PC-3 (cell line): ENCODE results near the gene PIGU. TPM values are rescaled to one million over a fixed set of nuclear protein-coding genes. Genes with fewer than 3 reads are reported as not detected.

ENCODE experiments used
- ATAC-seq: fragments of 200-7000 bp; cut with Tn5 transposase; 2 replicates; pipeline ENCODE4 v1.9.1; 2020; ENCODE audit warnings: mild to moderate bottlenecking, moderate library complexity
- BruUV-seq: library from RNA; stranded (reverse); fragments of 400-500 nt; replicated peaks from 2 replicates; lab custom pipeline; 2021; lab: Mats Ljungman, UMichigan
- CTCF ChIA-PET: fragments of 300-600 bp; sonication (Branson Sonifier 250); formaldehyde crosslinking; loops from one replicate; lab custom pipeline; 2022; ENCODE audit warnings: antibody characterized with exemption; lab: Charles Lee
- POLR2A ChIA-PET: fragments of 300-600 bp; sonication (Branson Sonifier 250); formaldehyde crosslinking; loops from one replicate; lab custom pipeline; 2022; ENCODE audit warnings: antibody characterized with exemption; ENCODE audit not compliant: unreplicated experiment; lab: Charles Lee
- DNase-seq: peaks from one replicate; pipeline ENCODE4 v3.0.0-alpha.2; 2015
- H2AFZ ChIP-seq: fragments of 300-600 bp; sonication (generic); 2 replicates; pipeline ENCODE4 v1.6.0; 2016; ENCODE audit warnings: antibody characterized with exemption, low read length
- H3F3A ChIP-seq: fragments of 300-600 bp; sonication (generic); one replicate; pipeline ENCODE4 v1.6.0; 2017; ENCODE audit warnings: antibody characterized with exemption, low read length, control low read depth, mild to moderate bottlenecking; ENCODE audit not compliant: unreplicated experiment
- H3K27ac ChIP-seq: fragments of 300-600 bp; sonication (generic); 2 replicates; pipeline ENCODE4 v1.5.1; 2016; ENCODE audit warnings: mild to moderate bottlenecking, low read length
- H3K27me3 ChIP-seq: fragments of 300-600 bp; sonication (generic); 2 replicates; pipeline ENCODE4 v1.6.1; 2016; ENCODE audit warnings: low read length, mixed read lengths
- H3K36me3 ChIP-seq: fragments of 300-600 bp; sonication (generic); 2 replicates; pipeline ENCODE4 v1.6.1; 2016; ENCODE audit warnings: low read depth, mixed run types, low read length, mixed read lengths
- H3K4me1 ChIP-seq: fragments of 300-600 bp; sonication (generic); 2 replicates; pipeline ENCODE4 v1.5.1; 2016; ENCODE audit warnings: low read length; ENCODE audit not compliant: insufficient read depth
- H3K4me2 ChIP-seq: fragments of 300-600 bp; sonication (generic); 2 replicates; pipeline ENCODE4 v1.6.0; 2016; ENCODE audit warnings: low read length
- H3K4me3 ChIP-seq: fragments of 300-600 bp; sonication (generic); 2 replicates; pipeline ENCODE4 v1.5.1; 2016; ENCODE audit warnings: mild to moderate bottlenecking, low read length, mixed read lengths
- H3K79me2 ChIP-seq: fragments of 300-600 bp; sonication (generic); 2 replicates; pipeline ENCODE4 v1.6.1; 2017; ENCODE audit warnings: low read length, mixed read lengths
- H3K9ac ChIP-seq: fragments of 300-600 bp; sonication (generic); 2 replicates; pipeline ENCODE4 v1.6.0; 2016; ENCODE audit warnings: mild to moderate bottlenecking, low read length
- H3K9me2 ChIP-seq: fragments of 300-600 bp; sonication (generic); replicated peaks from 2 replicates; pipeline ENCODE4 v1.6.1; 2016; ENCODE audit warnings: mixed run types, low read length, mixed read lengths
- H3K9me3 ChIP-seq: fragments of 300-600 bp; sonication (generic); 2 replicates; pipeline ENCODE4 v1.6.1; 2016; ENCODE audit warnings: low read length, mixed read lengths
- H4K20me1 ChIP-seq: fragments of 300-600 bp; sonication (generic); 2 replicates; pipeline ENCODE4 v1.6.1; 2016; ENCODE audit warnings: low read length, mixed read lengths
- EZH2 ChIP-seq: fragments of 300-600 bp; sonication (generic); IDR thresholded peaks from one replicate; pipeline ENCODE4 v1.6.1; 2017; ENCODE audit warnings: antibody characterized with exemption, mild to moderate bottlenecking, low read length; ENCODE audit not compliant: unreplicated experiment
- EZH2phosphoT487 ChIP-seq: fragments of 300-600 bp; sonication (generic); IDR thresholded peaks from 2 replicates; pipeline ENCODE4 v1.6.1; 2018; ENCODE audit warnings: mild to moderate bottlenecking, antibody characterized with exemption, low read length, borderline replicate concordance
- intact Hi-C: fragments of 100-400 bp; cut with micrococcal nuclease; formaldehyde crosslinking; loops from 2 replicates; pipeline ENCODE4 v1.9.0; 2023
- total RNA-seq: library from RNA; depleted of rRNA; stranded (reverse); fragments of >200 nt; gene quantifications from 2 replicates; pipeline ENCODE4 v1.2.3, GENCODE V29; 2014
- TF ChIP-seq, protein P1 (sequence below): fragments of 300-600 bp; sonication (generic); conservative IDR thresholded peaks from 2 replicates; pipeline ENCODE4 v1.5.1; 2017; ENCODE audit warnings: antibody characterized with exemption, low read depth, mild to moderate bottlenecking, low read length

Gene PIGU
- total RNA-seq, 1 experiment from 2014 or later, result 24.5 TPM

DNA sequence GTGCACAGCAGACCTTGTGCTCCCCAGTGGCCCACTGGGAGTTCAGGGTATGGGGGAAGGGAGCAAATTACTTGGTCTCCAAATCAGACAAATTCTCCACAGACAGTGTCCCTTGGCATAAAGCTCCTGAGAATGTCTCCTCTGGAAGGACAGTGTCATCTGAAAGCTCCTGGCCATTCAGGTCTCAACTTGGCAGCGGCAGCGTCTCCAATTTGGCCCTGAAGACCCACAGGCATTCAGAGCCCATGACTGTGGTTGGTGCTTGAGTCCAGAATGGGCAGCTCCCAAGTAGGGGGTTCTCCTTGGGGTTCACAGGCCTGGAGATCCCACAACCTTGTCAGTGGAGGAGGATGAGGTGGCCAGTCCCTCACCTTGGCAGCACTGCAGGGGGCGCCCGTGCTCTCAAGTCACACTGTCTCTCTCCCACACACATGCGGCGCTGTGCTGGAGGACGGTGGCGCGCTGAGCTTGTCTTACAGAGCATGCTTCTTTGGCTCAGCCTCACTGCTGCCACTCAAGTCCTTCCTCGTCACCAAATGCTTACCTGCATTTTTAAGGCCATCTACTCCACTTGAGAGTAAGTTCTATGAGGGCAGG is 140.0 kb downstream of the PIGU start:
- no peak for DNase-seq
- no peaks in the 10 kb centered on the region for H4K20me1 ChIP-seq
- ChIA-PET POLR2A (interaction anchor here (0.6 kb wide), 1 partner anchor 1469 kb away, joined by 3 read pairs; no protein-coding TSS in a partner anchor), CTCF (no interaction called here)
- BruUV-seq, result no TSS peak
- no peaks in the 10 kb centered on the region for H3K9me3 ChIP-seq
- no peaks in the 10 kb centered on the region for H3F3A ChIP-seq
- H3K9me2 ChIP-seq, result no peaks in the 10 kb centered on the region
- no peak overlapping the region for H3K4me2 ChIP-seq
- no peak overlapping the region for H3K27ac ChIP-seq
- peak; percentile 52; the same call in 1 of the 2 replicates for ATAC-seq
- no peak overlapping the region for H3K9ac ChIP-seq
- no peaks in the 10 kb centered on the region for H3K79me2 ChIP-seq
- no peak overlapping the region for H3K4me3 ChIP-seq
- no peaks in the 10 kb centered on the region for H3K27me3 ChIP-seq
- no peaks in the 10 kb centered on the region for H3K4me1 ChIP-seq
- peaks cover 29% of the 10 kb centered on the region for H3K36me3 ChIP-seq
- TF ChIP-seq, protein P1, sequence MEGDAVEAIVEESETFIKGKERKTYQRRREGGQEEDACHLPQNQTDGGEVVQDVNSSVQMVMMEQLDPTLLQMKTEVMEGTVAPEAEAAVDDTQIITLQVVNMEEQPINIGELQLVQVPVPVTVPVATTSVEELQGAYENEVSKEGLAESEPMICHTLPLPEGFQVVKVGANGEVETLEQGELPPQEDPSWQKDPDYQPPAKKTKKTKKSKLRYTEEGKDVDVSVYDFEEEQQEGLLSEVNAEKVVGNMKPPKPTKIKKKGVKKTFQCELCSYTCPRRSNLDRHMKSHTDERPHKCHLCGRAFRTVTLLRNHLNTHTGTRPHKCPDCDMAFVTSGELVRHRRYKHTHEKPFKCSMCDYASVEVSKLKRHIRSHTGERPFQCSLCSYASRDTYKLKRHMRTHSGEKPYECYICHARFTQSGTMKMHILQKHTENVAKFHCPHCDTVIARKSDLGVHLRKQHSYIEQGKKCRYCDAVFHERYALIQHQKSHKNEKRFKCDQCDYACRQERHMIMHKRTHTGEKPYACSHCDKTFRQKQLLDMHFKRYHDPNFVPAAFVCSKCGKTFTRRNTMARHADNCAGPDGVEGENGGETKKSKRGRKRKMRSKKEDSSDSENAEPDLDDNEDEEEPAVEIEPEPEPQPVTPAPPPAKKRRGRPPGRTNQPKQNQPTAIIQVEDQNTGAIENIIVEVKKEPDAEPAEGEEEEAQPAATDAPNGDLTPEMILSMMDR, result peak; percentile 49
- no peak for TF ChIP-seq EZH2phosphoT487
- intact Hi-C loops, result no loop called here
- no peak overlapping the region for H2AFZ ChIP-seq

GRCh38 chr20:34535857-34536256 is 141.0 kb downstream of the PIGU start:
- peak; percentile 36; the same call in 1 of the 2 replicates for ATAC-seq

GRCh38 chr20:34535301-34535840 is 141.5 kb downstream of the PIGU start:
- Histone ChIP-seq H4K20me1 (no peaks in the 10 kb centered on the region), H3K4me2 (no peak overlapping the region), H3F3A (no peaks in the 10 kb centered on the region), H3K27ac (no peak overlapping the region), H3K79me2 (no peaks in the 10 kb centered on the region), H3K4me1 (no peaks in the 10 kb centered on the region), H3K9me3 (no peaks in the 10 kb centered on the region), H3K9ac (no peak overlapping the region), H3K36me3 (peaks cover 26% of the 10 kb centered on the region), H3K27me3 (no peaks in the 10 kb centered on the region), H2AFZ (no peak overlapping the region), H3K4me3 (no peak overlapping the region), H3K9me2 (no peaks in the 10 kb centered on the region)
- ATAC-seq (no peak), DNase-seq (no peak)
- BruUV-seq, result no TSS peak
- intact Hi-C loops, result no loop called here
- CTCF ChIA-PET, result no interaction called here
- TF ChIP-seq EZH2phosphoT487, result no peak
- TF ChIP-seq, protein P1, result no peak
- no peak for TF ChIP-seq EZH2
- POLR2A ChIA-PET, result no interaction called here

More at GRCh38 chr20:34535857-34536256, 141.0 kb downstream of the PIGU start:
- no peaks in the 10 kb centered on the region for H3K9me3 ChIP-seq
- no peak overlapping the region for H3K4me2 ChIP-seq
- no peak overlapping the region for H3K9ac ChIP-seq
- no peaks in the 10 kb centered on the region for H3K79me2 ChIP-seq
- H4K20me1 ChIP-seq, result no peaks in the 10 kb centered on the region
- no peak for DNase-seq
- no peak overlapping the region for H3K27ac ChIP-seq
- CTCF ChIA-PET, result no interaction called here
- intact Hi-C loops, result no loop called here
- POLR2A ChIA-PET, result no interaction called here
- BruUV-seq, result TSS peak; percentile 9
- H3K4me3 ChIP-seq, result no peak overlapping the region
- no peaks in the 10 kb centered on the region for H3F3A ChIP-seq
- TF ChIP-seq, protein P1, result no peak
- no peak for TF ChIP-seq EZH2
- TF ChIP-seq EZH2phosphoT487, result no peak
- no peak overlapping the region for H2AFZ ChIP-seq
- no peaks in the 10 kb centered on the region for H3K27me3 ChIP-seq
- peaks cover 23% of the 10 kb centered on the region for H3K36me3 ChIP-seq
- no peaks in the 10 kb centered on the region for H3K9me2 ChIP-seq
- H3K4me1 ChIP-seq, result no peaks in the 10 kb centered on the region
